Type B pancreatic cell (in vitro differentiated cells): ENCODE measurements around the gene SCYL3. TPM values are rescaled to one million over a fixed set of nuclear protein-coding genes. Genes with fewer than 3 reads are reported as not detected.

Source experiments
- DNase-seq: peaks from one replicate; pipeline ENCODE4 v3.0.0; 2021; ENCODE audit warnings: mixed read lengths; ENCODE audit not compliant: unreplicated experiment; ENCODE audit errors: extremely low spot score
- H3K27ac Mint-ChIP-seq: 2 replicates; pipeline ENCODE4 v1.8.0; 2021; ENCODE audit warnings: mild to moderate bottlenecking, mixed read lengths
- H3K27me3 Mint-ChIP-seq: 2 replicates; pipeline ENCODE4 v1.8.0; 2021; ENCODE audit warnings: mixed read lengths
- H3K36me3 Mint-ChIP-seq: 2 replicates; pipeline ENCODE4 v1.8.0; 2021; ENCODE audit warnings: mixed read lengths
- H3K4me1 Mint-ChIP-seq: one replicate; pipeline ENCODE4 v1.8.0; 2021; ENCODE audit warnings: mixed read lengths; ENCODE audit not compliant: unreplicated experiment
- H3K4me3 Mint-ChIP-seq: 2 replicates; pipeline ENCODE4 v1.8.0; 2021; ENCODE audit warnings: mild to moderate bottlenecking, mixed read lengths
- H3K9me3 Mint-ChIP-seq: 2 replicates; pipeline ENCODE4 v1.8.0; 2021; ENCODE audit warnings: mixed read lengths
- CTCF ChIP-seq: fragments of 200-600 bp; sonication (generic); conservative IDR thresholded peaks from 2 replicates; pipeline ENCODE4 v1.5.0; 2021; ENCODE audit warnings: antibody characterized with exemption, mild to moderate bottlenecking
- total RNA-seq: library from RNA; stranded (reverse); gene quantifications from 2 replicates; pipeline ENCODE4 v1.2.1, GENCODE V29; 2021; ENCODE audit warnings: low replicate concordance

The SCYL3 gene
- total RNA-seq, 1 donor from 2014 or later = 12.4 TPM

GRCh38 chr1:169928438-169929209, 34.9 kb upstream of the SCYL3 start:
- Mint-ChIP-seq H3K4me3 (no peak overlapping the region), H3K9me3 (no peaks in the 10 kb centered on the region), H3K36me3 (peaks cover 3% of the 10 kb centered on the region), H3K27me3 (no peaks in the 10 kb centered on the region), H3K27ac (peak overlapping the region; percentile 24), H3K4me1 (peaks cover 21% of the 10 kb centered on the region)
- peak; percentile 89 for TF ChIP-seq CTCF
- no peak for DNase-seq

GRCh38 chr1:169925505-169926482, 32.1 kb upstream of the SCYL3 start:
- Mint-ChIP-seq H3K4me1 (peaks cover 11% of the 10 kb centered on the region), H3K36me3 (peaks cover 3% of the 10 kb centered on the region), H3K27ac (peak overlapping the region; percentile 77), H3K9me3 (no peaks in the 10 kb centered on the region), H3K4me3 (peak overlapping the region; percentile 50), H3K27me3 (no peaks in the 10 kb centered on the region)
- no peak for DNase-seq
- no peak for TF ChIP-seq CTCF

GRCh38 chr1:169924829-169925228, 31.1 kb upstream of the SCYL3 start:
- H3K27ac Mint-ChIP-seq = no peak overlapping the region
- no peak for DNase-seq
- no peaks in the 10 kb centered on the region for H3K9me3 Mint-ChIP-seq
- no peak for TF ChIP-seq CTCF
- H3K36me3 Mint-ChIP-seq = peaks cover 3% of the 10 kb centered on the region
- no peaks in the 10 kb centered on the region for H3K27me3 Mint-ChIP-seq
- peaks cover 11% of the 10 kb centered on the region for H3K4me1 Mint-ChIP-seq
- H3K4me3 Mint-ChIP-seq = no peak overlapping the region

GRCh38 chr1:169924063-169924462, 30.4 kb upstream of the SCYL3 start:
- no peaks in the 10 kb centered on the region for H3K9me3 Mint-ChIP-seq
- no peak for TF ChIP-seq CTCF
- H3K27me3 Mint-ChIP-seq = no peaks in the 10 kb centered on the region
- H3K4me3 Mint-ChIP-seq = no peak overlapping the region
- DNase-seq = no peak
- peaks cover 11% of the 10 kb centered on the region for H3K4me1 Mint-ChIP-seq
- H3K36me3 Mint-ChIP-seq = peaks cover 3% of the 10 kb centered on the region
- no peak overlapping the region for H3K27ac Mint-ChIP-seq

GRCh38 chr1:169921080-169921479, 27.4 kb upstream of the SCYL3 start:
- H3K4me3 Mint-ChIP-seq = no peak overlapping the region
- peaks cover 6% of the 10 kb centered on the region for H3K36me3 Mint-ChIP-seq
- no peak for TF ChIP-seq CTCF
- H3K9me3 Mint-ChIP-seq = no peaks in the 10 kb centered on the region
- no peak for DNase-seq
- peaks cover 3% of the 10 kb centered on the region for H3K4me1 Mint-ChIP-seq
- H3K27ac Mint-ChIP-seq = no peak overlapping the region
- no peaks in the 10 kb centered on the region for H3K27me3 Mint-ChIP-seq
